PC-3 (cell line): ENCODE results near the gene COLEC11.

Experiments used
- CTCF ChIP-seq: fragments of 300-600 bp; sonication (generic); conservative IDR thresholded peaks from 2 replicates; pipeline ENCODE4 v1.5.1; 2017; ENCODE audit warnings: antibody characterized with exemption, low read depth, mild to moderate bottlenecking, low read length
- EZH2 ChIP-seq: fragments of 300-600 bp; sonication (generic); IDR thresholded peaks from one replicate; pipeline ENCODE4 v1.6.1; 2017; ENCODE audit warnings: antibody characterized with exemption, mild to moderate bottlenecking, low read length; ENCODE audit not compliant: unreplicated experiment
- EZH2phosphoT487 ChIP-seq: fragments of 300-600 bp; sonication (generic); IDR thresholded peaks from 2 replicates; pipeline ENCODE4 v1.6.1; 2018; ENCODE audit warnings: mild to moderate bottlenecking, antibody characterized with exemption, low read length, borderline replicate concordance

- TF ChIP-seq CTCF, result no peak
- TF ChIP-seq EZH2, result no peak
- TF ChIP-seq EZH2phosphoT487, result no peak
Observed at GRCh38 chr2:3604991-3605961, 10.4 kb downstream of the COLEC11 start.
